Endothelial cell (in vitro differentiated cells): ENCODE results near the gene FMO3. TPM values are rescaled to one million over a fixed set of nuclear protein-coding genes. Genes with fewer than 3 reads are reported as not detected.

Experiments
- DNase-seq: peaks from one replicate; pipeline ENCODE4 v3.0.0; 2021; ENCODE audit warnings: low spot score
- H3K27ac Mint-ChIP-seq: one replicate; pipeline ENCODE4 v1.8.0; 2021; ENCODE audit warnings: mixed read lengths, inconsistent platforms; ENCODE audit not compliant: unreplicated experiment
- H3K27me3 Mint-ChIP-seq: one replicate; pipeline ENCODE4 v1.8.0; 2021; ENCODE audit warnings: mild to moderate bottlenecking, moderate library complexity, mixed read lengths, inconsistent platforms; ENCODE audit not compliant: unreplicated experiment
- H3K36me3 Mint-ChIP-seq: one replicate; pipeline ENCODE4 v1.8.0; 2021; ENCODE audit warnings: mild to moderate bottlenecking, low read depth, mixed read lengths, inconsistent platforms; ENCODE audit not compliant: unreplicated experiment
- H3K4me1 Mint-ChIP-seq: one replicate; pipeline ENCODE4 v1.8.0; 2021; ENCODE audit warnings: mild to moderate bottlenecking, mixed read lengths, inconsistent platforms; ENCODE audit not compliant: unreplicated experiment
- H3K4me3 Mint-ChIP-seq: one replicate; pipeline ENCODE4 v1.8.0; 2021; ENCODE audit warnings: mild to moderate bottlenecking, mixed read lengths, inconsistent platforms; ENCODE audit not compliant: unreplicated experiment
- H3K9me3 Mint-ChIP-seq: one replicate; pipeline ENCODE4 v1.8.0; 2021; ENCODE audit warnings: mixed read lengths, inconsistent platforms; ENCODE audit not compliant: unreplicated experiment
- total RNA-seq: library from RNA; stranded (reverse); fragmentation: NEBNext Ultra II Directional; extraction: Animal tissue kit (Norgen Biotek cat#: 25700); gene quantifications from one replicate; pipeline ENCODE4 v1.2.1, GENCODE V29; 2021; ENCODE audit not compliant: unreplicated experiment
- TF ChIP-seq, protein P1 (sequence below): fragments of 200-600 bp; sonication (generic); IDR thresholded peaks from one replicate; pipeline ENCODE4 v1.5.0; 2021; ENCODE audit warnings: antibody characterized with exemption; ENCODE audit not compliant: unreplicated experiment

FMO3 gene
- total RNA-seq, 1 donor from 2014 or later = not detected

DNA sequence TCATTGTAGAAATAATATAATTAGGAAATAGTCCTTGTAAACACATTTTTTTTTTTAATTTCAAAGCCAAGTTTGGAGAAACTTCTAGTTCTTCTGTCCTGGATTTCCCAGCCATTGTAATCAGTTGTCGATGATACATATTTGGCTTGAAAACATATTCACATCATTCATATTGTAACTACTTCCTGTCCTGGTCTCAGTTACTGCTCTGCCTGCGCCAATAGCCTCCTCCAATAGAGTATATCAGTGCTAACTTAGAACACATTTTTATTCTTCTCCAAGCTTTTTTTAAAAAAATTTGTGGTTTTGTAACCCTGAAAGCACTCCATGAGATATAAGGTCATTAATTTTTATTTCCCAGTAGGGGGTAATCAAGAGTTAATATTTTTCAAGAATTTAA is 48.3 kb downstream of the FMO3 start:
- Mint-ChIP-seq H3K4me1 (peaks cover 2% of the 10 kb centered on the region), H3K9me3 (no peaks in the 10 kb centered on the region)
- DNase-seq = no peak

DNA sequence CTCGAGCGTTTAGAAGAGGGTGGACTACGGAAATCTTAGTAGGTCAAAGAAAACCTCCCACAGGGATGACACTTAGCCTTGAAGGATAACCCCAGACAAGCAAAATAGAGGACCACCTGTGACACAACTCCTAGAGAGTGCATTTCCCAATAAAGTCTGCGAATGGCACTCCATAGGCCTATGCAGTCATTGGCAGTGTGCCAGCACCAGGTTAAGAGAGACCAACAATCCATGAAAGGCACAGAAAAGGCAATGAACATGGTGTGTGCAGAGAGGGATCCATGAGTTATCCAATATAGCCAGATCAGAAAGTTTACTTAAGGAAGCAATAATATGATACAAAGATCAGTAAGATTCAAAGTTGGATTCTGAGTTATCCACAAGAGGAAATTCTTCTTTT is 49.2 kb downstream of the FMO3 start:
- TF ChIP-seq, protein P1, sequence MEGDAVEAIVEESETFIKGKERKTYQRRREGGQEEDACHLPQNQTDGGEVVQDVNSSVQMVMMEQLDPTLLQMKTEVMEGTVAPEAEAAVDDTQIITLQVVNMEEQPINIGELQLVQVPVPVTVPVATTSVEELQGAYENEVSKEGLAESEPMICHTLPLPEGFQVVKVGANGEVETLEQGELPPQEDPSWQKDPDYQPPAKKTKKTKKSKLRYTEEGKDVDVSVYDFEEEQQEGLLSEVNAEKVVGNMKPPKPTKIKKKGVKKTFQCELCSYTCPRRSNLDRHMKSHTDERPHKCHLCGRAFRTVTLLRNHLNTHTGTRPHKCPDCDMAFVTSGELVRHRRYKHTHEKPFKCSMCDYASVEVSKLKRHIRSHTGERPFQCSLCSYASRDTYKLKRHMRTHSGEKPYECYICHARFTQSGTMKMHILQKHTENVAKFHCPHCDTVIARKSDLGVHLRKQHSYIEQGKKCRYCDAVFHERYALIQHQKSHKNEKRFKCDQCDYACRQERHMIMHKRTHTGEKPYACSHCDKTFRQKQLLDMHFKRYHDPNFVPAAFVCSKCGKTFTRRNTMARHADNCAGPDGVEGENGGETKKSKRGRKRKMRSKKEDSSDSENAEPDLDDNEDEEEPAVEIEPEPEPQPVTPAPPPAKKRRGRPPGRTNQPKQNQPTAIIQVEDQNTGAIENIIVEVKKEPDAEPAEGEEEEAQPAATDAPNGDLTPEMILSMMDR = no peak
- peaks cover 2% of the 10 kb centered on the region for H3K4me1 Mint-ChIP-seq
- no peak for DNase-seq
- H3K27me3 Mint-ChIP-seq = no peaks in the 10 kb centered on the region
- no peaks in the 10 kb centered on the region for H3K36me3 Mint-ChIP-seq
- H3K9me3 Mint-ChIP-seq = no peaks in the 10 kb centered on the region
- no peak overlapping the region for H3K4me3 Mint-ChIP-seq
- no peak overlapping the region for H3K27ac Mint-ChIP-seq

More for the DNA sequence above, 48.3 kb downstream of the FMO3 start:
- no peaks in the 10 kb centered on the region for H3K36me3 Mint-ChIP-seq
- no peak overlapping the region for H3K4me3 Mint-ChIP-seq
- no peaks in the 10 kb centered on the region for H3K27me3 Mint-ChIP-seq
- TF ChIP-seq, protein P1 = no peak
- no peak overlapping the region for H3K27ac Mint-ChIP-seq

DNA sequence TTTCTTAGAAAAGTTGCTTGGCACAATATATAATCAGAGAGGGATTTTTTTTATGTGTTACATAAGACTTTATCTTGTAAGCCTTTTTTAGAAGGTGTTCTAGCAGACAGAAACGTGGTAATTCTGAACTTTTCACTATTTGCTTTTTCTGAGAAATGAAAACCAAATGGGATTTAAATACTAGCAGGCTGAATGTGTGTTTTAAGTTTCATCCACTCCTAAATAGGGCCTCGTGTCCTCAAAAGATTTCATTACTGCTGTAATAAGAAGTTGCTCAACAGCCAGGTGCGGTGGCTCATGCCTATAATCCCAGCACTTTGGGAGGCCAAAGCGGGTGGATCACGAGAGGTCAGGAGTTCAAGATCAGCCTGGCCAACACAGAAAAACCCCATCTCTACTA is 49.7 kb downstream of the FMO3 start:
- TF ChIP-seq, protein P1 = no peak
- Mint-ChIP-seq H3K36me3 (no peaks in the 10 kb centered on the region), H3K4me1 (peaks cover 2% of the 10 kb centered on the region), H3K27ac (no peak overlapping the region), H3K4me3 (no peak overlapping the region), H3K9me3 (no peaks in the 10 kb centered on the region), H3K27me3 (no peaks in the 10 kb centered on the region)
- DNase-seq = no peak

DNA sequence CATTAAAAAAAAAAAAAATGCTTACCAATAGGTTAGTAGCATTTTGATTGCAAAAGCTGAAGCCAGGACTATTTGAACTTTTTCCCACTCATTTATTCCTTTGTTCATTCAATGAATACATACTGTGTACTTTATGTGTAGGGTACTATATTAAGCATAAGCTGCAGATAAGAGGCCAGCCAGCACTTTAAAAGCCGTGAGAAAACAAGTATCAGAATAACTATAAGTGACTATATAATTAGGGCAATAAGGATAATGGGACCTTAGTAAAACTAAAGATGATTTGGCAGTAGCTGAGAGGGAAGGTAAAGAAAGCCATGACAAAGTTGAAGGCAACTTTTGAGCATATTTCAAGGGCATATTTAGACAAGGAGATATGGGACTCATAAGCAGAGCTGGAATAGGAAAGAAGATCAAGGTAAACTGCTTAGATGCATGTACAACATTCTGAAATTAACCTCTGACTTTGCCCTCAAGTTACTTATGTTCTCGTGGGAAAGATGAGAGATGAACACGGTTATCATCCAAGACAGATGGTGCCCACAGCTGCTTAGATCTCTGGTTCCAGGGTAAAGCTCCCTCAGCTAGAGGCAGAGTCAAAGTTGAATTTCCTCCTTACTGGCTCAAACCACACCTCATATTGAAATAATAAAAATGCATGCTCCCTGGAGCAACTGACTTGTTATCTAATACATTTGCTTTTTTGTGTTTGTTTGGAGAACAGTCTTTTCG is 50.4 kb downstream of the FMO3 start:
- Mint-ChIP-seq H3K36me3 (no peaks in the 10 kb centered on the region), H3K4me3 (no peak overlapping the region), H3K4me1 (peaks cover 2% of the 10 kb centered on the region), H3K27ac (no peak overlapping the region), H3K9me3 (no peaks in the 10 kb centered on the region), H3K27me3 (peaks cover 2% of the 10 kb centered on the region)
- TF ChIP-seq, protein P1 = no peak
- DNase-seq = no peak

DNA sequence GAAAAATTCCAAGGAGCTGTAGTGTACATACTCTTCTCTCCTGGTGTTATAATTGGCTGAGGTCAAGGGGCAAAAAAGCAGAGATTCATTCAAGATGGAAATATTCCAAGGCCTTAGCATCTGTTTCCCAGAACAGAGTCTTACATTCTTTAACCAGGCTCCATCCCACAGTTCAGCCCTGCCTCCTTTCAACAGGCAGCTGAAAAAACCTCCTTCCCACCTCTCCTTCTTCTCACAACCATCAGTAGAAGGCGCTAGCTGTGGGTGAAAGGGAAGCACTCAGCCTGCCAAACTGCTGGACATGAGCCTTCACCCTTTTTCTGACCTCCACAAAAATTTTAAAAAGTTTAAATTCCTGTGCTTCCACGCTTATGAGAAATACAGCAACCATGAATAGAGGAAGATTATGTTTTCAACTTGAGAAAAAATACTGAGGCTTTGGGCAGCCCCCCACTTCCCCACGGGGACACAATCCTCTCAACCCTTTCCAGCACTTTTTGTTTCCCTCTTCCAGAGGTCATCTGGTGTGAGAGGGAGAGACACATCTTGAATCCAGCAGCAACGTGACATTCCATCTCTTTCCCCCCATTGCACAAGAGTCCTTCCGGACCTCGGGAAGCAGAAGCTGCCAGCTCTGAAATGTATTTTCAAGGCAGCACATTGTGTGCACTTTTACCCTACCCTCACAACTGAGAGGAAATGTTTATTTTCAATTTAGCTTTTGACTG is 51.1 kb downstream of the FMO3 start:
- no peak for DNase-seq
- Mint-ChIP-seq H3K36me3 (no peaks in the 10 kb centered on the region), H3K4me3 (no peak overlapping the region), H3K27ac (no peak overlapping the region), H3K4me1 (peaks cover 2% of the 10 kb centered on the region), H3K9me3 (no peaks in the 10 kb centered on the region), H3K27me3 (peaks cover 2% of the 10 kb centered on the region)
- TF ChIP-seq, protein P1 = no peak
